ENCODE data around the gene HOXD12.

- TF ChIP-seq CTCF (IDR thresholded peaks at IDR 0.05 in 2 of 3, conservative IDR thresholded peaks at IDR 0.05 in 1 of 3; ENCODE audit: borderline replicate concordance in 1 of 3, insufficient read depth in 1 of 3, low read depth in 2 of 3, low read length in 2 of 3): no peak
- no peak for TF ChIP-seq RAD21 (IDR thresholded peaks at IDR 0.05; ENCODE audit: low read depth)
- no peak for TF ChIP-seq EZH2 (IDR thresholded peaks at IDR 0.05)
- TF ChIP-seq EZH2phosphoT487 (IDR thresholded peaks at IDR 0.05; ENCODE audit: borderline replicate concordance): no peak
- TF ChIP-seq MAX (IDR thresholded peaks at IDR 0.05): no peak
- TF ChIP-seq POLR2AphosphoS5 (IDR thresholded peaks at IDR 0.05; ENCODE audit: low read depth, low read length): no peak
- no peak for TF ChIP-seq POLR2A (IDR thresholded peaks at IDR 0.05; ENCODE audit: borderline replicate concordance, extremely low read depth, insufficient read depth, insufficient read length)
- TF ChIP-seq SP1 (IDR thresholded peaks at IDR 0.05; ENCODE audit: low read depth): no peak
Observed at GRCh38 chr2:176103194-176103593, 3.6 kb downstream of the HOXD12 start.

Data from HCT116 (cell line).